HEK293 (cell line): ENCODE results near the gene PSMG2.

ENCODE experiments used
- CTCF ChIA-PET: fragments of 350-600 bp; formaldehyde crosslinking; extraction: SDS; loops from one replicate; lab custom pipeline; 2021; ENCODE audit warnings: antibody characterized with exemption; lab: Yijun Ruan, JAX
- POLR2A ChIA-PET: fragments of 300-600 bp; formaldehyde crosslinking; extraction: SDS; loops from one replicate; lab custom pipeline; 2020; ENCODE audit warnings: antibody characterized with exemption, inconsistent platforms; lab: Yijun Ruan, JAX
- H3K27ac ChIP-seq: fragments of 200-500 bp; sonication (Bioruptor generic); 2 replicates; pipeline ENCODE4 v1.5.1; 2014; ENCODE audit warnings: low read depth, low read length, control low read depth, inconsistent platforms; ENCODE audit errors: extremely low read depth
- H3K36me3 ChIP-seq, 2 experiments: fragments of 200-500 bp in 1 of 2; sonication (Bioruptor generic) in 1 of 2; 1 replicate in 1 of 2; 2 replicates in 1 of 2; pipeline ENCODE4 v1.5.1; 2014 to 2017; ENCODE audit warnings: inconsistent platforms in 2 of 2, low read length in 2 of 2; ENCODE audit not compliant: control insufficient read depth in 2 of 2, insufficient read depth in 1 of 2
- H3K4me1 ChIP-seq: fragments of 200-500 bp; sonication (Bioruptor generic); 2 replicates; pipeline ENCODE4 v1.5.1; 2014; ENCODE audit warnings: mild to moderate bottlenecking, low read length, inconsistent platforms; ENCODE audit not compliant: control insufficient read depth, insufficient read depth
- H3K4me3 ChIP-seq: 2 replicates; pipeline ENCODE4 v1.5.1; 2011; ENCODE audit warnings: low read depth, mild to moderate bottlenecking, control low read depth, low read length, moderate library complexity
- H3K9me3 ChIP-seq: fragments of 200-500 bp; sonication (Bioruptor generic); 2 replicates; pipeline ENCODE4 v1.5.1; 2014; ENCODE audit warnings: low read depth, low read length, inconsistent platforms; ENCODE audit not compliant: control insufficient read depth, insufficient read depth
- EGR2 ChIP-seq: fragments of 450-650 bp; formaldehyde crosslinking; IDR thresholded peaks from 2 replicates; pipeline ENCODE4 v1.5.1; 2016; ENCODE audit warnings: low read depth, missing biosample characterization, missing genetic modification characterization
- IKZF3 ChIP-seq: fragments of 450-650 bp; IDR thresholded peaks from 2 replicates; pipeline ENCODE4 v1.5.0; 2018; ENCODE audit warnings: missing biosample characterization, mild to moderate bottlenecking, missing genetic modification characterization, moderate library complexity
- MEIS1 ChIP-seq: sonication (generic); formaldehyde crosslinking; IDR thresholded peaks from 2 replicates; pipeline ENCODE4 v1.8.1; 2022; ENCODE audit warnings: missing genetic modification reagents, mild to moderate bottlenecking, borderline replicate concordance
- SCRT1 ChIP-seq: fragments of 450-650 bp; formaldehyde crosslinking; IDR thresholded peaks from 2 replicates; pipeline ENCODE4 v1.5.1; 2016; ENCODE audit warnings: missing biosample characterization, missing genetic modification characterization, borderline replicate concordance
- SP7 ChIP-seq: fragments of 450-650 bp; formaldehyde crosslinking; IDR thresholded peaks from 2 replicates; pipeline ENCODE4 v1.5.1; 2016; ENCODE audit warnings: missing biosample characterization, missing genetic modification characterization
- TRIM28 ChIP-seq: IDR thresholded peaks from 2 replicates; pipeline ENCODE4 v1.6.1; 2011; ENCODE audit warnings: low read length, control low read depth, borderline replicate concordance
- WT1 ChIP-seq: fragments of 450-650 bp; formaldehyde crosslinking; IDR thresholded peaks from 2 replicates; pipeline ENCODE4 v1.5.1; 2016; ENCODE audit warnings: missing biosample characterization, missing genetic modification characterization
- ZBTB17 ChIP-seq: fragments of 450-650 bp; formaldehyde crosslinking; IDR thresholded peaks from 2 replicates; pipeline ENCODE4 v1.5.1; 2016; ENCODE audit warnings: missing biosample characterization, missing genetic modification characterization
- ZBTB21 ChIP-seq: fragments of 450-650 bp; formaldehyde crosslinking; IDR thresholded peaks from 2 replicates; pipeline ENCODE4 v1.5.1; 2017; ENCODE audit warnings: missing biosample characterization, missing genetic modification characterization
- ZFHX2 ChIP-seq: fragments of 450-650 bp; formaldehyde crosslinking; conservative IDR thresholded peaks from 2 replicates; pipeline ENCODE4 v1.5.1; 2016; ENCODE audit warnings: missing biosample characterization, missing genetic modification characterization
- ZNF140 ChIP-seq: fragments of 450-650 bp; formaldehyde crosslinking; IDR thresholded peaks from 2 replicates; pipeline ENCODE4 v1.5.1; 2016; ENCODE audit warnings: missing biosample characterization, missing genetic modification characterization
- ZNF211 ChIP-seq: fragments of 450-650 bp; formaldehyde crosslinking; IDR thresholded peaks from 2 replicates; pipeline ENCODE4 v1.5.1; 2016; ENCODE audit warnings: low read depth, missing biosample characterization, missing genetic modification characterization
- ZNF266 ChIP-seq: fragments of 450-650 bp; formaldehyde crosslinking; IDR thresholded peaks from 2 replicates; pipeline ENCODE4 v1.5.1; 2016; ENCODE audit warnings: missing biosample characterization, missing genetic modification characterization, low read depth
- ZNF335 ChIP-seq: fragments of 450-650 bp; formaldehyde crosslinking; conservative IDR thresholded peaks from 2 replicates; pipeline ENCODE4 v1.5.1; 2016; ENCODE audit warnings: missing biosample characterization, missing genetic modification characterization
- ZNF341 ChIP-seq: fragments of 450-650 bp; formaldehyde crosslinking; IDR thresholded peaks from 2 replicates; pipeline ENCODE4; 2016; ENCODE audit warnings: low read depth, missing biosample characterization, missing genetic modification characterization
- ZNF366 ChIP-seq: fragments of 450-650 bp; formaldehyde crosslinking; conservative IDR thresholded peaks from 2 replicates; pipeline ENCODE4 v1.5.1; 2016; ENCODE audit warnings: missing biosample characterization, missing genetic modification characterization
- ZNF558 ChIP-seq: fragments of 450-650 bp; formaldehyde crosslinking; IDR thresholded peaks from 2 replicates; pipeline ENCODE4 v1.5.1; 2016; ENCODE audit warnings: missing biosample characterization, missing genetic modification characterization
- ZNF600 ChIP-seq: fragments of 450-650 bp; formaldehyde crosslinking; IDR thresholded peaks from 2 replicates; pipeline ENCODE4 v1.5.1; 2016; ENCODE audit warnings: missing biosample characterization, missing genetic modification characterization
- ZNF624 ChIP-seq: fragments of 450-650 bp; formaldehyde crosslinking; IDR thresholded peaks from 2 replicates; pipeline ENCODE4 v1.5.1; 2017; ENCODE audit warnings: missing biosample characterization, missing genetic modification characterization
- ZNF629 ChIP-seq: fragments of 450-650 bp; formaldehyde crosslinking; IDR thresholded peaks from 2 replicates; pipeline ENCODE4 v1.5.1; 2017; ENCODE audit warnings: missing biosample characterization, missing genetic modification characterization
- ZNF660 ChIP-seq: fragments of 450-650 bp; IDR thresholded peaks from 2 replicates; pipeline ENCODE4 v1.5.1; 2018; ENCODE audit warnings: missing biosample characterization, mild to moderate bottlenecking, missing genetic modification characterization
- ZNF692 ChIP-seq: fragments of 450-650 bp; formaldehyde crosslinking; IDR thresholded peaks from 2 replicates; pipeline ENCODE4 v1.5.1; 2016; ENCODE audit warnings: missing biosample characterization, missing genetic modification characterization
- ZNF701 ChIP-seq: fragments of 450-650 bp; formaldehyde crosslinking; IDR thresholded peaks from 2 replicates; pipeline ENCODE4 v1.5.1; 2016; ENCODE audit warnings: missing biosample characterization, missing genetic modification characterization
- ZNF747 ChIP-seq: fragments of 450-650 bp; formaldehyde crosslinking; IDR thresholded peaks from 2 replicates; pipeline ENCODE4 v1.5.1; 2016; ENCODE audit warnings: missing biosample characterization, missing genetic modification characterization
- ZNF777 ChIP-seq: fragments of 450-650 bp; formaldehyde crosslinking; IDR thresholded peaks from 2 replicates; pipeline ENCODE4 v1.5.1; 2017; ENCODE audit warnings: missing biosample characterization, missing genetic modification characterization, borderline replicate concordance
- ZNF843 ChIP-seq: fragments of 450-650 bp; formaldehyde crosslinking; IDR thresholded peaks from 2 replicates; pipeline ENCODE4 v1.5.1; 2016; ENCODE audit warnings: missing biosample characterization, missing genetic modification characterization
- ZXDB ChIP-seq: fragments of 450-650 bp; formaldehyde crosslinking; IDR thresholded peaks from 2 replicates; pipeline ENCODE4 v1.5.1; 2016; ENCODE audit warnings: missing biosample characterization, missing genetic modification characterization
- TF ChIP-seq, protein P1 (sequence below): fragments of 450-650 bp; formaldehyde crosslinking; conservative IDR thresholded peaks from 2 replicates; pipeline ENCODE4 v1.5.1; 2016; ENCODE audit warnings: low read depth, missing biosample characterization, missing genetic modification characterization
- TF ChIP-seq, protein P2 (sequence below): fragments of 450-650 bp; formaldehyde crosslinking; IDR thresholded peaks from 2 replicates; pipeline ENCODE4 v1.5.1; 2017; ENCODE audit warnings: missing biosample characterization, missing genetic modification characterization
- TF ChIP-seq, protein P3 (sequence below): IDR thresholded peaks from 2 replicates; pipeline ENCODE4 v1.6.1; 2011; ENCODE audit warnings: mild to moderate bottlenecking, low read depth, low read length, borderline replicate concordance

Gene PSMG2

DNA sequence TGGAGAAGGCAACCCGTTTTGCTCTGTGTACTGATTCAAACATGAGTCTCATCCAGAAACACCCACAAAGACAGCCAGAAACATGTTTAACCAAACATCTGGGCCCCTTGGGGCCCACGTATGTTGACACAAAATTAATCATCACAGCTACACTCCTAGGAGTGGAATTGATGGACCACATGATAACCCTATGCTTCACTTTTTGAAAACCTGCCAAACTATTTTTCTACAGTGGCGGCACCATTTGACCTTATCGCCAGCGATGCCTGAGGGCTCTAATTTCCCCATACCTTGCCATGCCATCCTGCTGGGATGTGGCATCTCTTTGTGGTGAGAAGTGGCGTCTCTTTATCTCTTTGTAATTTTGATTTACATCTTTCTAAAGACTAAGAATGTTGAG, 38.5 kb downstream of the PSMG2 start:
- H3K27ac ChIP-seq, result peak overlapping the region; percentile 22; the same call in 1 of the 2 replicates
- ChIA-PET CTCF (interaction anchor here (0.6 to 1.1 kb wide), 4 partner anchors 11 to 245 kb away, joined by 3 to 4 read pairs (median 3); no protein-coding TSS in a partner anchor), POLR2A (interaction anchor here (0.5 to 1.4 kb wide), 3 partner anchors 142 to 250 kb away, joined by 4 to 8 read pairs (median 4); partner anchors contain the start of genes CEP192 and PTPN2)
- no peaks in the 10 kb centered on the region for H3K36me3 ChIP-seq
- H3K9me3 ChIP-seq, result no peaks in the 10 kb centered on the region
- H3K4me3 ChIP-seq, result no peak overlapping the region
- H3K4me1 ChIP-seq, result peaks cover 6% of the 10 kb centered on the region; the same call in 1 of the 2 replicates
- TF ChIP-seq ZNF366 (tag by site-specific recombination) (peak; percentile 59), SP7 (tag by site-specific recombination) (peak; percentile 48; the same call in 1 of the 2 replicates), ZNF341 (tag by site-specific recombination) (no peak), ZNF558 (0 out of 2 replicates have a peak, but pooled peaks have one; percentile 40), ZNF140 (peak; percentile 22; the same call in 1 of the 2 replicates), ZNF747 (tag by site-specific recombination) (no peak), ZBTB21 (tag by site-specific recombination) (0 out of 2 replicates have a peak, but pooled peaks have one; percentile 18), IKZF3 (tag by site-specific recombination) (0 out of 2 replicates have a peak, but pooled peaks have one; percentile 14), ZNF843 (peak; percentile 64; the same call in 1 of the 2 replicates), MEIS1 (CRISPR knock-in tag) (no peak), ZNF660 (0 out of 2 replicates have a peak, but pooled peaks have one; percentile 11), ZBTB17 (0 out of 2 replicates have a peak, but pooled peaks have one; percentile 13), ZNF629 (tag by site-specific recombination) (peak; percentile 30; the same call in 1 of the 2 replicates), TRIM28 (no peak), ZNF266 (tag by site-specific recombination) (no peak), ZNF211 (tag by site-specific recombination) (no peak), ZNF335 (tag by site-specific recombination) (peak; percentile 60), WT1 (tag by site-specific recombination) (peak; percentile 31; the same call in 1 of the 2 replicates), ZNF624 (tag by site-specific recombination) (no peak), ZNF701 (tag by site-specific recombination) (no peak), ZFHX2 (tag by site-specific recombination) (peak; percentile 74), EGR2 (tag by site-specific recombination) (peak; percentile 57; the same call in 1 of the 2 replicates), ZNF692 (peak; percentile 89), ZNF600 (no peak), SCRT1 (tag by site-specific recombination) (no peak), ZNF777 (tag by site-specific recombination) (no peak), ZXDB (peak; percentile 45; the same call in 1 of the 2 replicates)
- TF ChIP-seq, protein P1, sequence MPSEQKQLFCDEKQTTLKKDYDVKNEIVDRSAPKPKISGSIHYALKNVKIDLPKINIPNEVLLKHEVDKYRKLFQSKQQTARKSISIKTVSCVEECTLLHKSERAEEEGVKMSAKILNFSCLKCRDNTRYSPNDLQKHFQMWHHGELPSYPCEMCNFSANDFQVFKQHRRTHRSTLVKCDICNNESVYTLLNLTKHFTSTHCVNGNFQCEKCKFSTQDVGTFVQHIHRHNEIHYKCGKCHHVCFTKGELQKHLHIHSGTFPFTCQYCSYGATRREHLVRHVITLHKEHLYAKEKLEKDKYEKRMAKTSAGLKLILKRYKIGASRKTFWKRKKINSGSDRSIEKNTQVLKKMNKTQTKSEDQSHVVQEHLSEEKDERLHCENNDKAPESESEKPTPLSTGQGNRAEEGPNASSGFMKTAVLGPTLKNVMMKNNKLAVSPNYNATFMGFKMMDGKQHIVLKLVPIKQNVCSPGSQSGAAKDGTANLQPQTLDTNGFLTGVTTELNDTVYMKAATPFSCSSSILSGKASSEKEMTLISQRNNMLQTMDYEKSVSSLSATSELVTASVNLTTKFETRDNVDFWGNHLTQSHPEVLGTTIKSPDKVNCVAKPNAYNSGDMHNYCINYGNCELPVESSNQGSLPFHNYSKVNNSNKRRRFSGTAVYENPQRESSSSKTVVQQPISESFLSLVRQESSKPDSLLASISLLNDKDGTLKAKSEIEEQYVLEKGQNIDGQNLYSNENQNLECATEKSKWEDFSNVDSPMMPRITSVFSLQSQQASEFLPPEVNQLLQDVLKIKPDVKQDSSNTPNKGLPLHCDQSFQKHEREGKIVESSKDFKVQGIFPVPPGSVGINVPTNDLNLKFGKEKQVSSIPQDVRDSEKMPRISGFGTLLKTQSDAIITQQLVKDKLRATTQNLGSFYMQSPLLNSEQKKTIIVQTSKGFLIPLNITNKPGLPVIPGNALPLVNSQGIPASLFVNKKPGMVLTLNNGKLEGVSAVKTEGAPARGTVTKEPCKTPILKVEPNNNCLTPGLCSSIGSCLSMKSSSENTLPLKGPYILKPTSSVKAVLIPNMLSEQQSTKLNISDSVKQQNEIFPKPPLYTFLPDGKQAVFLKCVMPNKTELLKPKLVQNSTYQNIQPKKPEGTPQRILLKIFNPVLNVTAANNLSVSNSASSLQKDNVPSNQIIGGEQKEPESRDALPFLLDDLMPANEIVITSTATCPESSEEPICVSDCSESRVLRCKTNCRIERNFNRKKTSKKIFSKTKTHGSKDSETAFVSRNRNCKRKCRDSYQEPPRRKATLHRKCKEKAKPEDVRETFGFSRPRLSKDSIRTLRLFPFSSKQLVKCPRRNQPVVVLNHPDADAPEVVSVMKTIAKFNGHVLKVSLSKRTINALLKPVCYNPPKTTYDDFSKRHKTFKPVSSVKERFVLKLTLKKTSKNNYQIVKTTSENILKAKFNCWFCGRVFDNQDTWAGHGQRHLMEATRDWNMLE (tag by site-specific recombination), result 0 out of 2 replicates have a peak, but pooled peaks have one; percentile 39
- TF ChIP-seq, protein P2, sequence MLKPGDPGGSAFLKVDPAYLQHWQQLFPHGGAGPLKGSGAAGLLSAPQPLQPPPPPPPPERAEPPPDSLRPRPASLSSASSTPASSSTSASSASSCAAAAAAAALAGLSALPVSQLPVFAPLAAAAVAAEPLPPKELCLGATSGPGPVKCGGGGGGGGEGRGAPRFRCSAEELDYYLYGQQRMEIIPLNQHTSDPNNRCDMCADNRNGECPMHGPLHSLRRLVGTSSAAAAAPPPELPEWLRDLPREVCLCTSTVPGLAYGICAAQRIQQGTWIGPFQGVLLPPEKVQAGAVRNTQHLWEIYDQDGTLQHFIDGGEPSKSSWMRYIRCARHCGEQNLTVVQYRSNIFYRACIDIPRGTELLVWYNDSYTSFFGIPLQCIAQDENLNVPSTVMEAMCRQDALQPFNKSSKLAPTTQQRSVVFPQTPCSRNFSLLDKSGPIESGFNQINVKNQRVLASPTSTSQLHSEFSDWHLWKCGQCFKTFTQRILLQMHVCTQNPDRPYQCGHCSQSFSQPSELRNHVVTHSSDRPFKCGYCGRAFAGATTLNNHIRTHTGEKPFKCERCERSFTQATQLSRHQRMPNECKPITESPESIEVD, result peak; percentile 49
- TF ChIP-seq, protein P3, sequence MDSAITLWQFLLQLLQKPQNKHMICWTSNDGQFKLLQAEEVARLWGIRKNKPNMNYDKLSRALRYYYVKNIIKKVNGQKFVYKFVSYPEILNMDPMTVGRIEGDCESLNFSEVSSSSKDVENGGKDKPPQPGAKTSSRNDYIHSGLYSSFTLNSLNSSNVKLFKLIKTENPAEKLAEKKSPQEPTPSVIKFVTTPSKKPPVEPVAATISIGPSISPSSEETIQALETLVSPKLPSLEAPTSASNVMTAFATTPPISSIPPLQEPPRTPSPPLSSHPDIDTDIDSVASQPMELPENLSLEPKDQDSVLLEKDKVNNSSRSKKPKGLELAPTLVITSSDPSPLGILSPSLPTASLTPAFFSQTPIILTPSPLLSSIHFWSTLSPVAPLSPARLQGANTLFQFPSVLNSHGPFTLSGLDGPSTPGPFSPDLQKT, result no peak
